Loucy (cell line): Measurements from ENCODE around the gene ASPDH.

Experiments used
- H2AFZ ChIP-seq: fragments of 200-600 bp; sonication (generic); 2 replicates; pipeline ENCODE4 v1.6.0; 2016; ENCODE audit warnings: antibody characterized with exemption, mild to moderate bottlenecking, low read length, moderate library complexity
- H3F3A ChIP-seq: fragments of 200-600 bp; 2 replicates; pipeline ENCODE4 v1.6.0; 2016; ENCODE audit warnings: antibody characterized with exemption, low read depth, mild to moderate bottlenecking
- H3K27me3 ChIP-seq: fragments of 200-600 bp; sonication (generic); 2 replicates; pipeline ENCODE4 v1.6.1; 2014; ENCODE audit warnings: low read length, mild to moderate bottlenecking; ENCODE audit not compliant: insufficient read depth, poor library complexity, severe bottlenecking
- H3K36me3 ChIP-seq: fragments of 200-600 bp; sonication (generic); 2 replicates; pipeline ENCODE4 v1.6.1; 2016; ENCODE audit warnings: low read length; ENCODE audit not compliant: insufficient read depth
- H3K4me1 ChIP-seq: fragments of 200-600 bp; sonication (generic); 2 replicates; pipeline ENCODE4 v1.5.1; 2014; ENCODE audit warnings: low read length, mild to moderate bottlenecking; ENCODE audit not compliant: insufficient read depth, poor library complexity, severe bottlenecking
- H3K4me2 ChIP-seq: fragments of 200-600 bp; sonication (generic); 2 replicates; pipeline ENCODE4 v1.6.0; 2014; ENCODE audit warnings: antibody characterized with exemption, low read length, low read depth, mild to moderate bottlenecking; ENCODE audit not compliant: poor library complexity, severe bottlenecking
- H3K4me3 ChIP-seq: fragments of 200-600 bp; sonication (generic); 2 replicates; pipeline ENCODE4 v1.5.1; 2014; ENCODE audit warnings: low read length, mild to moderate bottlenecking, mixed read lengths; ENCODE audit not compliant: poor library complexity, severe bottlenecking
- H3K79me2 ChIP-seq: fragments of 200-600 bp; sonication (generic); 2 replicates; pipeline ENCODE4 v1.6.1; 2014; ENCODE audit warnings: low read length; ENCODE audit not compliant: insufficient read depth
- H3K9ac ChIP-seq: fragments of 200-600 bp; sonication (generic); 2 replicates; pipeline ENCODE4 v1.6.0; 2014; ENCODE audit warnings: mild to moderate bottlenecking, low read depth, low read length, moderate library complexity; ENCODE audit not compliant: poor library complexity, severe bottlenecking
- H3K9me2 ChIP-seq: fragments of 200-600 bp; sonication (generic); replicated peaks from 2 replicates; pipeline ENCODE4 v1.6.1; 2016; ENCODE audit warnings: low read depth, low read length, mixed read lengths
- H3K9me3 ChIP-seq: fragments of 200-600 bp; sonication (generic); 2 replicates; pipeline ENCODE4 v1.6.1; 2014; ENCODE audit warnings: mild to moderate bottlenecking, antibody characterized with exemption, low read length, low read depth; ENCODE audit not compliant: insufficient read depth
- H4K20me1 ChIP-seq: fragments of 200-600 bp; sonication (generic); 2 replicates; pipeline ENCODE4 v1.6.0; 2014; ENCODE audit warnings: antibody characterized with exemption, low read length, mild to moderate bottlenecking; ENCODE audit not compliant: insufficient read depth, poor library complexity, severe bottlenecking
- CTCF ChIP-seq: fragments of 200-600 bp; sonication (generic); conservative IDR thresholded peaks from 2 replicates; pipeline ENCODE4 v1.5.1; 2014; ENCODE audit warnings: mild to moderate bottlenecking, antibody characterized with exemption, low read length
- EZH2phosphoT487 ChIP-seq: fragments of 200-600 bp; IDR thresholded peaks from 2 replicates; pipeline ENCODE4 v1.6.1; 2018; ENCODE audit warnings: antibody characterized with exemption, mild to moderate bottlenecking, moderate library complexity, borderline replicate concordance

The ASPDH gene

GRCh38 chr19:50515168-50515561 lies 1.5 kb upstream of the ASPDH start:
- peaks cover 6% of the 10 kb centered on the region for H3K4me1 ChIP-seq
- H4K20me1 ChIP-seq, result no peaks in the 10 kb centered on the region
- no peak overlapping the region for H3K4me3 ChIP-seq
- TF ChIP-seq EZH2phosphoT487 (no peak), CTCF (no peak)
- no peaks in the 10 kb centered on the region for H3F3A ChIP-seq
- H2AFZ ChIP-seq, result no peak overlapping the region
- H3K36me3 ChIP-seq, result no peaks in the 10 kb centered on the region
- H3K4me2 ChIP-seq, result no peak overlapping the region
- H3K9me3 ChIP-seq, result no peaks in the 10 kb centered on the region
- H3K79me2 ChIP-seq, result no peaks in the 10 kb centered on the region
- H3K9ac ChIP-seq, result no peak overlapping the region
- H3K9me2 ChIP-seq, result no peaks in the 10 kb centered on the region
- H3K27me3 ChIP-seq, result no peaks in the 10 kb centered on the region

- TF ChIP-seq EZH2phosphoT487 (no peak), CTCF (no peak)
- Histone ChIP-seq H3K9ac (no peak overlapping the region), H3K27me3 (no peaks in the 10 kb centered on the region), H3K9me2 (no peaks in the 10 kb centered on the region), H2AFZ (no peak overlapping the region), H3K4me1 (peaks cover 8% of the 10 kb centered on the region), H3K9me3 (no peaks in the 10 kb centered on the region), H3K79me2 (no peaks in the 10 kb centered on the region), H3F3A (no peaks in the 10 kb centered on the region), H3K4me2 (no peak overlapping the region), H3K36me3 (no peaks in the 10 kb centered on the region), H4K20me1 (no peaks in the 10 kb centered on the region), H3K4me3 (no peak overlapping the region)
These were observed 844 bp upstream of the ASPDH start for GRCh38 chr19:50514346-50515167.

- no peak overlapping the region for H2AFZ ChIP-seq
- TF ChIP-seq CTCF (no peak), EZH2phosphoT487 (no peak)
- H3F3A ChIP-seq, result no peaks in the 10 kb centered on the region
- H3K4me2 ChIP-seq, result no peak overlapping the region
- no peaks in the 10 kb centered on the region for H3K79me2 ChIP-seq
- no peak overlapping the region for H3K9ac ChIP-seq
- no peaks in the 10 kb centered on the region for H3K36me3 ChIP-seq
- H3K27me3 ChIP-seq, result no peaks in the 10 kb centered on the region
- H4K20me1 ChIP-seq, result no peaks in the 10 kb centered on the region
- no peaks in the 10 kb centered on the region for H3K9me3 ChIP-seq
- peaks cover 8% of the 10 kb centered on the region for H3K4me1 ChIP-seq
- no peaks in the 10 kb centered on the region for H3K9me2 ChIP-seq
- H3K4me3 ChIP-seq, result no peak overlapping the region
These were observed 541 bp downstream of the ASPDH start for GRCh38 chr19:50512999-50513745.
